HCT116 (cell line): ENCODE results near the gene TNKS1BP1. TPM values are rescaled to one million over a fixed set of nuclear protein-coding genes. Genes with fewer than 3 reads are reported as not detected.

Experiments used
- ATAC-seq: fragments of 200-7000 bp; cut with Tn5 transposase; 2 replicates; pipeline ENCODE4 v1.9.1; 2020; ENCODE audit warnings: mild to moderate bottlenecking, moderate library complexity
- BruUV-seq: library from RNA; stranded (reverse); fragments of 400-500 nt; replicated peaks from 2 replicates; lab custom pipeline; 2021; lab: Mats Ljungman, UMichigan
- CTCF ChIA-PET: fragments of 300-600 bp; sonication (Branson Sonifier 250); formaldehyde crosslinking; loops from one replicate; lab custom pipeline; 2021; ENCODE audit warnings: antibody characterized with exemption; lab: Charles Lee
- POLR2A ChIA-PET: fragments of 300-600, 350-600 bp; sonication (Branson Sonifier 250); formaldehyde crosslinking; loops from one replicate; lab custom pipeline; 2021; ENCODE audit warnings: antibody characterized with exemption; lab: Charles Lee
- RAD21 ChIA-PET, 2 experiments: fragments of 300-600 bp; sonication (Branson Sonifier 250); formaldehyde crosslinking; loops; one replicate each; lab custom pipeline; 2023; ENCODE audit warnings: low total read pairs in 2 of 2; ENCODE audit not compliant: uncharacterized antibody in 2 of 2, unreplicated experiment in 2 of 2, low non-redundant PET in 1 of 2; lab: Charles Lee
- DNase-seq: peaks from one replicate; pipeline ENCODE4 v3.0.0-alpha.2; 2010; ENCODE audit warnings: low read depth, low spot score
- H2AFZ ChIP-seq: fragments of 200-600 bp; shearing (Covaris generic), sonication (generic); 2 replicates; pipeline ENCODE4 v1.6.1; 2017; ENCODE audit warnings: low read depth, mixed run types, mixed read lengths, antibody characterized with exemption, low read length; ENCODE audit not compliant: poor library complexity, severe bottlenecking
- H3K27ac ChIP-seq: 2 replicates; pipeline ENCODE4 v1.5.1; 2012; ENCODE audit warnings: low read depth, low read length
- H3K27me3 ChIP-seq: fragments of 200-600 bp; sonication (generic); 2 replicates; pipeline ENCODE4 v1.6.1; 2016; ENCODE audit warnings: mixed run types, low read length, mixed read lengths; ENCODE audit not compliant: insufficient read depth
- H3K36me3 ChIP-seq, 2 experiments: fragments of 200-500 bp in 1 of 2; fragments of 200-600 bp in 1 of 2; sonication (Bioruptor generic) in 1 of 2; sonication (generic) in 1 of 2; 2 replicates each; pipeline versions ENCODE4 v1.5.1 to v1.6.1; 2014 to 2016; ENCODE audit warnings: low read length in 2 of 2, inconsistent platforms in 1 of 2, mixed read lengths in 1 of 2, mixed run types in 1 of 2; ENCODE audit not compliant: insufficient read depth in 2 of 2, control insufficient read depth in 1 of 2
- H3K4me1 ChIP-seq, 2 experiments: fragments of 200-600 bp in 1 of 2; sonication (generic) in 1 of 2; 2 replicates each; pipeline versions ENCODE4 v1.5.1 to v1.6.1; 2012 to 2017; ENCODE audit warnings: low read length in 2 of 2, inconsistent platforms in 1 of 2, mild to moderate bottlenecking in 1 of 2, mixed read lengths in 1 of 2, mixed run types in 1 of 2, moderate library complexity in 1 of 2; ENCODE audit not compliant: insufficient read depth in 2 of 2, control insufficient read depth in 1 of 2
- H3K4me2 ChIP-seq: fragments of 200-600 bp; sonication (generic); 2 replicates; pipeline ENCODE4 v1.6.1; 2017; ENCODE audit warnings: mixed run types, low read length, mixed read lengths
- H3K4me3 ChIP-seq, 2 experiments: fragments of 200-600 bp in 1 of 2; sonication (generic) in 1 of 2; replicated peaks in 1 of 2; 2 replicates each; pipeline ENCODE4 v1.5.1; 2011 to 2016; ENCODE audit warnings: low read length in 2 of 2, control low read depth in 1 of 2, low read depth in 1 of 2, mild to moderate bottlenecking in 1 of 2, mixed read lengths in 1 of 2, mixed run types in 1 of 2
- H3K79me2 ChIP-seq: fragments of 200-600 bp; sonication (generic); 2 replicates; pipeline ENCODE4 v1.6.1; 2017; ENCODE audit warnings: mild to moderate bottlenecking, mixed run types, low read length, moderate library complexity, mixed read lengths; ENCODE audit not compliant: insufficient read depth
- H3K9ac ChIP-seq: fragments of 200-600 bp; sonication (generic); 2 replicates; pipeline ENCODE4 v1.6.1; 2016; ENCODE audit warnings: low read length, mixed read lengths
- H3K9me2 ChIP-seq: fragments of 200-600 bp; sonication (generic), shearing (Covaris generic); 2 replicates; pipeline ENCODE4 v1.6.1; 2017; ENCODE audit warnings: mixed run types, mild to moderate bottlenecking, moderate library complexity; ENCODE audit not compliant: insufficient read depth
- H3K9me3 ChIP-seq, 2 experiments: fragments of 200-500 bp in 1 of 2; fragments of 200-600 bp in 1 of 2; sonication (Bioruptor generic) in 1 of 2; sonication (generic) in 1 of 2; 2 replicates each; pipeline ENCODE4 v1.6.1; 2014 to 2017; ENCODE audit warnings: low read length in 2 of 2, mixed read lengths in 2 of 2, inconsistent platforms in 1 of 2, low read depth in 1 of 2, mild to moderate bottlenecking in 1 of 2, mixed run types in 1 of 2, moderate library complexity in 1 of 2; ENCODE audit not compliant: control insufficient read depth in 1 of 2, insufficient read depth in 1 of 2
- H4K20me1 ChIP-seq: fragments of 200-600 bp; sonication (generic), shearing (Covaris generic); 2 replicates; pipeline ENCODE4 v1.6.1; 2017; ENCODE audit warnings: mixed run types, mild to moderate bottlenecking, moderate library complexity; ENCODE audit not compliant: insufficient read depth
- POLR2A ChIP-seq: IDR thresholded peaks from 2 replicates; pipeline ENCODE4 v1.7.0; 2011; ENCODE audit warnings: borderline replicate concordance; ENCODE audit not compliant: insufficient read depth, insufficient read length; ENCODE audit errors: extremely low read depth
- POLR2AphosphoS5 ChIP-seq: IDR thresholded peaks from 2 replicates; pipeline ENCODE4 v1.6.1; 2011; ENCODE audit warnings: mild to moderate bottlenecking, low read depth, low read length, moderate library complexity
- SP1 ChIP-seq: IDR thresholded peaks from 2 replicates; pipeline ENCODE4 v1.6.1; 2012; ENCODE audit warnings: low read depth
- ZNF274 ChIP-seq: fragments of 200-500 bp; sonication (Bioruptor generic); IDR thresholded peaks from 2 replicates; pipeline ENCODE4 v1.6.1; 2014; ENCODE audit warnings: mild to moderate bottlenecking, low read depth, low read length, inconsistent platforms
- intact Hi-C: fragments of 100-400 bp; cut with micrococcal nuclease; formaldehyde crosslinking; loops from 2 replicates; pipeline ENCODE4 v1.10.0; 2022
- total RNA-seq: library from RNA; stranded (reverse); gene quantifications from one replicate; pipeline ENCODE4 v1.2.1, GENCODE V29; 2021; ENCODE audit not compliant: unreplicated experiment
- TF ChIP-seq, protein P1 (sequence below): IDR thresholded peaks from 2 replicates; pipeline ENCODE4 v1.6.1; 2012
- TF ChIP-seq, protein P2 (sequence below): IDR thresholded peaks from 2 replicates; pipeline ENCODE4 v1.6.1; 2012; ENCODE audit warnings: low read depth

Gene TNKS1BP1
- total RNA-seq, 1 experiment from 2014 or later: 77.6 TPM

DNA sequence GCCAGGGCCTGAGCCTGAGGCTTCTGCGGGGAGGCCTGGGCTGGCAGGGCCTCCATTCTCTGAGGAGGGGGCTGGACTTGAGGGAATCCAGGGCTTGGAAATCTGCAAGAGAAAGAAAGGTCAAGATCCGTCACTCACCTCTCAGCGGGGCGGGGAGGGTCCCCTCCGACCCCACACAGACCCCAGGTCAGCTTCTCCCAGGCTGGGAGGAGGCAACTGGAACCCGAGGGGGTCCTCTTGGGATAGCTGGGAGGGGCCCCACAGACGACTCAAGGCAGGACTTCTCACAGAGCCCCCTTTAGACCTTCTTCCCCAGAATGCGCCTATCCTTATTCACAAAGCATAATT lies 11.0 kb downstream of the TNKS1BP1 start:
- DNase-seq: no peak
- Histone ChIP-seq H4K20me1 (no peaks in the 10 kb centered on the region), H3K9me3 (no peaks in the 10 kb centered on the region), H3K4me2 (no peak overlapping the region), H3K36me3 (peaks cover 31 to 35% of the 10 kb centered on the region in 2 experiments; a peak in 3 of 4 replicates), H3K27me3 (no peaks in the 10 kb centered on the region), H3K79me2 (0 out of 2 replicates have a peak, but pooled peaks cover 4% of the 10 kb centered on the region), H3K9me2 (no peaks in the 10 kb centered on the region), H2AFZ (no peak overlapping the region), H3K4me1 (peaks cover 13 to 23% of the 10 kb centered on the region in 2 experiments), H3K27ac (no peak overlapping the region), H3K9ac (no peak overlapping the region), H3K4me3 (no peak overlapping the region)
- no TSS peak for BruUV-seq
- TF ChIP-seq POLR2A: no peak
- no peak for ATAC-seq
- ChIA-PET POLR2A (interaction anchor here (4.7 kb wide), 1 partner anchor 10 kb away, joined by 42 read pairs; the partner anchor contains the start of gene TNKS1BP1), CTCF (no interaction called here), RAD21 (no interaction called here)
- intact Hi-C loops: no loop called here

DNA sequence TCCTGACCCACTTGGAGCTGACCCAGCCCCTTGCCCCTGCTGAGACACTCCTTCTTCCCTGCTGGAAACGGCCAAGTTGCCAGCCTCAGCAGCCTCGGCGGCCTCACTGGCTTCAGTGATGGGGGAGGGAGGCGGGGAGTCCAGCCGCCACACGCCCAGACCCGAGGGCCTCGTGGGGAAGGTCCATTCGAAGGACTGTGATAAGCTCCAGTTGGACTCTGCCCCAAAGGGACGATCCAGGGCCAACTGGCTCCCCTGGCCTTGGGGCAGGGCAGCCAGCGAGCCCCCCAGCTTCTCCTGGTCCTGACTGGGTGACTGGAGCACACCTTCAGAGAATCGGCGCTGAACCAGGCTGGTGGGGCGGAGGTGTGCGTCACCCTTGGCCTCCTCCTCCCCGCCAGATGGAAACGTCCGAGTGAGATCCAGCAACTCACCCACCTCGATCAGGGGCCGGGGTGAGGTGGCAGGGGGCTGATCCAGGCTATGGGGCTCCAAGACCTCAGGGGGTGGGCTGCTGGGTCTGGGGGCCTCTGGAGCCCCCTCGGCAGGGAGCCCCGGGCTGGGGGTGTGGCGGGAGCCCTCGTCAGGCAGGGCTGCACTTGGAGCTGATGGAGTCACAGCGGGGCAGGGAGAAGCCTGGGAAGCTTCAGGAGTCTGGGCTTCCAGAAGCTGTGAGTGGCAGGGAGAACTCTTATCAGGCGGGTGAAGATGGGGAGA lies 11.5 kb downstream of the TNKS1BP1 start:
- no peak overlapping the region for H3K4me2 ChIP-seq
- RAD21 ChIA-PET: no interaction called here
- H3K27me3 ChIP-seq: no peaks in the 10 kb centered on the region
- no peak overlapping the region for H3K4me3 ChIP-seq
- CTCF ChIA-PET: no interaction called here
- DNase-seq (no peak), ATAC-seq (no peak)
- no peaks in the 10 kb centered on the region for H3K9me2 ChIP-seq
- 0 out of 2 replicates have a peak, but pooled peaks cover 4% of the 10 kb centered on the region for H3K79me2 ChIP-seq
- no peaks in the 10 kb centered on the region for H4K20me1 ChIP-seq
- H3K36me3 ChIP-seq: peaks cover 31 to 32% of the 10 kb centered on the region in 2 experiments; a peak in 3 of 4 replicates
- POLR2A ChIA-PET: interaction anchor here (4.7 kb wide), 1 partner anchor 10 kb away, joined by 42 read pairs; the partner anchor contains the start of gene TNKS1BP1
- peaks cover 13 to 23% of the 10 kb centered on the region in 2 experiments for H3K4me1 ChIP-seq
- H3K27ac ChIP-seq: no peak overlapping the region; the same call in 1 of the 2 replicates
- TF ChIP-seq ZNF274: no peak
- no peak for TF ChIP-seq POLR2A
- TF ChIP-seq, protein P1, sequence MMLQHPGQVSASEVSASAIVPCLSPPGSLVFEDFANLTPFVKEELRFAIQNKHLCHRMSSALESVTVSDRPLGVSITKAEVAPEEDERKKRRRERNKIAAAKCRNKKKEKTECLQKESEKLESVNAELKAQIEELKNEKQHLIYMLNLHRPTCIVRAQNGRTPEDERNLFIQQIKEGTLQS: no peak
- no peak for TF ChIP-seq POLR2AphosphoS5
- TF ChIP-seq, protein P2, sequence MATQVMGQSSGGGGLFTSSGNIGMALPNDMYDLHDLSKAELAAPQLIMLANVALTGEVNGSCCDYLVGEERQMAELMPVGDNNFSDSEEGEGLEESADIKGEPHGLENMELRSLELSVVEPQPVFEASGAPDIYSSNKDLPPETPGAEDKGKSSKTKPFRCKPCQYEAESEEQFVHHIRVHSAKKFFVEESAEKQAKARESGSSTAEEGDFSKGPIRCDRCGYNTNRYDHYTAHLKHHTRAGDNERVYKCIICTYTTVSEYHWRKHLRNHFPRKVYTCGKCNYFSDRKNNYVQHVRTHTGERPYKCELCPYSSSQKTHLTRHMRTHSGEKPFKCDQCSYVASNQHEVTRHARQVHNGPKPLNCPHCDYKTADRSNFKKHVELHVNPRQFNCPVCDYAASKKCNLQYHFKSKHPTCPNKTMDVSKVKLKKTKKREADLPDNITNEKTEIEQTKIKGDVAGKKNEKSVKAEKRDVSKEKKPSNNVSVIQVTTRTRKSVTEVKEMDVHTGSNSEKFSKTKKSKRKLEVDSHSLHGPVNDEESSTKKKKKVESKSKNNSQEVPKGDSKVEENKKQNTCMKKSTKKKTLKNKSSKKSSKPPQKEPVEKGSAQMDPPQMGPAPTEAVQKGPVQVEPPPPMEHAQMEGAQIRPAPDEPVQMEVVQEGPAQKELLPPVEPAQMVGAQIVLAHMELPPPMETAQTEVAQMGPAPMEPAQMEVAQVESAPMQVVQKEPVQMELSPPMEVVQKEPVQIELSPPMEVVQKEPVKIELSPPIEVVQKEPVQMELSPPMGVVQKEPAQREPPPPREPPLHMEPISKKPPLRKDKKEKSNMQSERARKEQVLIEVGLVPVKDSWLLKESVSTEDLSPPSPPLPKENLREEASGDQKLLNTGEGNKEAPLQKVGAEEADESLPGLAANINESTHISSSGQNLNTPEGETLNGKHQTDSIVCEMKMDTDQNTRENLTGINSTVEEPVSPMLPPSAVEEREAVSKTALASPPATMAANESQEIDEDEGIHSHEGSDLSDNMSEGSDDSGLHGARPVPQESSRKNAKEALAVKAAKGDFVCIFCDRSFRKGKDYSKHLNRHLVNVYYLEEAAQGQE: no peak
- TF ChIP-seq SP1: no peak
- intact Hi-C loops: no loop called here
- no peaks in the 10 kb centered on the region for H3K9me3 ChIP-seq
- H3K9ac ChIP-seq: no peak overlapping the region
- no peak overlapping the region for H2AFZ ChIP-seq
- BruUV-seq: no TSS peak
